Smooth muscle cell (in vitro differentiated cells): ENCODE data around the gene CPEB3. TPM values are rescaled to one million over a fixed set of nuclear protein-coding genes. Genes with fewer than 3 reads are reported as not detected.

Experiments used
- DNase-seq: peaks from one replicate; lab custom pipeline; 2025; ENCODE audit not compliant: unreplicated experiment; lab: John Stamatoyannopoulos, UW
- H2AFZ ChIP-seq: fragments of 200-600 bp; sonication (generic); 2 replicates; pipeline ENCODE4 v1.6.0; 2016; ENCODE audit warnings: antibody characterized with exemption, low read depth, mild to moderate bottlenecking
- H3F3A ChIP-seq: fragments of 200-600 bp; sonication (generic); 2 replicates; pipeline ENCODE4 v1.6.0; 2017; ENCODE audit warnings: antibody characterized with exemption, low read depth
- H3K27ac ChIP-seq: fragments of 200-600 bp; sonication (generic); 2 replicates; pipeline ENCODE4 v1.5.1; 2016; ENCODE audit warnings: low read depth, mild to moderate bottlenecking
- H3K27me3 ChIP-seq: fragments of 200-600 bp; sonication (generic); 2 replicates; pipeline ENCODE4 v1.6.1; 2016; ENCODE audit warnings: low read depth, mild to moderate bottlenecking
- H3K36me3 ChIP-seq: fragments of 200-600 bp; sonication (generic); 2 replicates; pipeline ENCODE4 v1.5.1; 2016; ENCODE audit warnings: low read depth
- H3K4me1 ChIP-seq: fragments of 200-600 bp; sonication (generic); 2 replicates; pipeline ENCODE4 v1.5.1; 2016; ENCODE audit warnings: low read depth
- H3K4me2 ChIP-seq: fragments of 200-600 bp; sonication (generic); 2 replicates; pipeline ENCODE4 v1.6.0; 2016; ENCODE audit warnings: mild to moderate bottlenecking
- H3K4me3 ChIP-seq: fragments of 200-600 bp; sonication (generic); 2 replicates; pipeline ENCODE4 v1.5.1; 2016; ENCODE audit warnings: mild to moderate bottlenecking
- H3K79me2 ChIP-seq: fragments of 200-600 bp; sonication (generic); 2 replicates; pipeline ENCODE4 v1.6.0; 2016; ENCODE audit warnings: low read depth, mild to moderate bottlenecking
- H3K9ac ChIP-seq: fragments of 200-600 bp; sonication (generic); 2 replicates; pipeline ENCODE4 v1.6.0; 2016; ENCODE audit warnings: low read depth
- H3K9me3 ChIP-seq: fragments of 200-600 bp; sonication (generic); replicated peaks from 2 replicates; pipeline ENCODE4 v1.5.1; 2016; ENCODE audit warnings: low read depth
- H4K20me1 ChIP-seq: fragments of 200-600 bp; sonication (generic); 2 replicates; pipeline ENCODE4 v1.6.0; 2016; ENCODE audit warnings: low read depth
- WGBS: methylation state at CpG from one replicate; pipeline ENCODE4 v1.1.7; 2016; ENCODE audit warnings: low lambda C conversion rate; 5-methylcytosine and 5-hydroxymethylcytosine counted together
- polyA plus RNA-seq: library from polyadenylated mRNA; unstranded; fragments of >200 nt; fragmentation: Nextera tagmentation; extraction: Ambion mirVana; gene quantifications from 2 replicates; pipeline ENCODE4 v1.2.1, GENCODE V29; 2016
- total RNA-seq: library from RNA; depleted of rRNA; stranded (reverse); fragments of >200 nt; gene quantifications from 2 replicates; pipeline ENCODE4 v1.2.3, GENCODE V29; 2014
- TF ChIP-seq, protein P1 (sequence below): fragments of 200-600 bp; sonication (generic); IDR thresholded peaks from 2 replicates; pipeline ENCODE4 v1.5.1; 2017; ENCODE audit warnings: borderline replicate concordance, mild to moderate bottlenecking, antibody characterized with exemption; ENCODE audit not compliant: insufficient read depth, poor library complexity, severe bottlenecking

The CPEB3 gene
- total and polyA plus RNA-seq, 2 experiments from 2014 or later: 0.67 to 1.1 TPM

DNA sequence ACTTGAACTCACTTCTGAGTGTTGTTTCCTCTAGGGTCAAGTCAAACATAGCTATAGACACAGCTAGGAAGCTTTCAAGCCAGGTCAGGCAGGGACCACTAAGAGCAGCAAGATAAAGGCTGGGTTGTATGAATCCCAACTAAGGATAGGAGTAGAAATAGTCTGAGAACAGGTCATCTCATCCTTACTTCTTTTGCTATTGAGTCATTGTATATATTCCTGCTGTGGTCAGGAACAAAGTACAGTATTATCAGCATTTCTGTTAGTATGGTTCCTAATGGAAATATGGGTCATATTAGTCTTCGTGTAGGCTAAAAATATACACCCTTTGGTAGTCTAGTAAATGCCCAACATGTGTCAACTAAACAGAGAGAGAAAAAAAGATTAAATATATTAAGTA is 222.0 kb downstream of the CPEB3 start:
- Histone ChIP-seq H3K27me3 (no peaks in the 10 kb centered on the region), H3K9me3 (no peaks in the 10 kb centered on the region), H3K27ac (no peak overlapping the region), H3K4me3 (no peak overlapping the region), H3K9ac (no peak overlapping the region), H3K4me1 (no peaks in the 10 kb centered on the region), H3K36me3 (no peaks in the 10 kb centered on the region), H3K79me2 (no peaks in the 10 kb centered on the region), H2AFZ (no peak overlapping the region), H4K20me1 (no peaks in the 10 kb centered on the region), H3K4me2 (no peak overlapping the region), H3F3A (no peaks in the 10 kb centered on the region)
- WGBS: 42% methylated on average over 1 of the region's 1 CpG
- no peak for DNase-seq
- TF ChIP-seq, protein P1, sequence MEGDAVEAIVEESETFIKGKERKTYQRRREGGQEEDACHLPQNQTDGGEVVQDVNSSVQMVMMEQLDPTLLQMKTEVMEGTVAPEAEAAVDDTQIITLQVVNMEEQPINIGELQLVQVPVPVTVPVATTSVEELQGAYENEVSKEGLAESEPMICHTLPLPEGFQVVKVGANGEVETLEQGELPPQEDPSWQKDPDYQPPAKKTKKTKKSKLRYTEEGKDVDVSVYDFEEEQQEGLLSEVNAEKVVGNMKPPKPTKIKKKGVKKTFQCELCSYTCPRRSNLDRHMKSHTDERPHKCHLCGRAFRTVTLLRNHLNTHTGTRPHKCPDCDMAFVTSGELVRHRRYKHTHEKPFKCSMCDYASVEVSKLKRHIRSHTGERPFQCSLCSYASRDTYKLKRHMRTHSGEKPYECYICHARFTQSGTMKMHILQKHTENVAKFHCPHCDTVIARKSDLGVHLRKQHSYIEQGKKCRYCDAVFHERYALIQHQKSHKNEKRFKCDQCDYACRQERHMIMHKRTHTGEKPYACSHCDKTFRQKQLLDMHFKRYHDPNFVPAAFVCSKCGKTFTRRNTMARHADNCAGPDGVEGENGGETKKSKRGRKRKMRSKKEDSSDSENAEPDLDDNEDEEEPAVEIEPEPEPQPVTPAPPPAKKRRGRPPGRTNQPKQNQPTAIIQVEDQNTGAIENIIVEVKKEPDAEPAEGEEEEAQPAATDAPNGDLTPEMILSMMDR: no peak

DNA sequence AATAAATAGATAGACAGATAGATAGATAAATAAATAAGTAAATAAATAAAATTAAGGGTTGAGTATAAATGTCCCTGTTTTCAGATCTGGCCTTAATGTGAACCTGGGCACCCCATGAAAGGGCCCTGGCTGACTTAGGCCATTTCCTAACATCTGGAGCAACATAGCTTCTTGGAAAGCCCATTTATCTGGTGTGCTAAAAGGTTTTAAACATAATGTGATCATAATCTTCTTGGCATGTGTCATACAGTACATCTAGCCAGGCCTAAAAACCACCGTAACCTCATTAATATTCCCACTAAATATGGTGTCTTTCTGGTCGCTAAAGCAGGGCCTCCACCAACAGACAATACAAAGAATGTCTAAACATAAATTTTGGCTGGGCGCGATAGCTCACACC is 224.5 kb downstream of the CPEB3 start:
- Histone ChIP-seq H3K79me2 (no peaks in the 10 kb centered on the region), H3K27me3 (no peaks in the 10 kb centered on the region), H2AFZ (no peak overlapping the region), H3K9me3 (no peaks in the 10 kb centered on the region), H3K4me2 (no peak overlapping the region), H3K4me1 (no peaks in the 10 kb centered on the region), H3K36me3 (no peaks in the 10 kb centered on the region), H3K4me3 (no peak overlapping the region), H3K9ac (no peak overlapping the region), H4K20me1 (no peaks in the 10 kb centered on the region), H3F3A (no peaks in the 10 kb centered on the region), H3K27ac (no peak overlapping the region)
- 93% methylated on average over 4 of the region's 4 CpGs for whole genome bisulfite sequencing
- no peak for DNase-seq
- TF ChIP-seq, protein P1: no peak

- H2AFZ ChIP-seq: no peak overlapping the region
- no peaks in the 10 kb centered on the region for H3K4me1 ChIP-seq
- H3K27me3 ChIP-seq: no peaks in the 10 kb centered on the region
- H3K9me3 ChIP-seq: no peaks in the 10 kb centered on the region
- WGBS: 86% methylated on average over 2 of the region's 2 CpGs
- no peak overlapping the region for H3K4me2 ChIP-seq
- no peaks in the 10 kb centered on the region for H3K79me2 ChIP-seq
- no peaks in the 10 kb centered on the region for H4K20me1 ChIP-seq
- DNase-seq: no peak
- H3K27ac ChIP-seq: no peak overlapping the region
- no peak overlapping the region for H3K4me3 ChIP-seq
- TF ChIP-seq, protein P1: no peak
- no peak overlapping the region for H3K9ac ChIP-seq
- H3F3A ChIP-seq: no peaks in the 10 kb centered on the region
- H3K36me3 ChIP-seq: no peaks in the 10 kb centered on the region
These were observed 226.4 kb downstream of the CPEB3 start for GRCh38 chr10:92064506-92064905.

DNA sequence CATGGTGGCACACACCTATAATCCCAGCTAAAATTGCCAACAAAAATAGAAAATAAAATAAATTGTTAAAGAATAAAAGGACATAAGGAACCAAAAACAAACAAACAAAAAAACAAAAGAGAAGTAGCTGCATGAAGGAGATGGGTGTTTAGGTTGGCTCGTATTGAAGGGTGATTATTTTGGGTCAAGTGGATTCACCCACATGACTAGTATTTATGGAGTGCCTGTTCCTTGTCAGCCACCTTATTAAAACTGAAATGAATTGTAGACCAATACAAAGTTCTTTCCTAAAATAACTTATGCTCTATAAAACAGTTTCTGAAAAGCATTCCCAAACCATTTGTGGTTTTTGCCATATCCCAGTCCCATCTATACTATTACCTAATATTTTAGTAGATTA is 228.6 kb downstream of the CPEB3 start:
- H3K4me3 ChIP-seq: no peak overlapping the region
- TF ChIP-seq, protein P1: no peak
- H4K20me1 ChIP-seq: no peaks in the 10 kb centered on the region
- WGBS: 77% methylated on average over 1 of the region's 1 CpG
- H3K4me1 ChIP-seq: no peaks in the 10 kb centered on the region
- H2AFZ ChIP-seq: no peak overlapping the region
- H3K9me3 ChIP-seq: no peaks in the 10 kb centered on the region
- no peaks in the 10 kb centered on the region for H3K79me2 ChIP-seq
- H3K9ac ChIP-seq: no peak overlapping the region
- H3F3A ChIP-seq: no peaks in the 10 kb centered on the region
- no peaks in the 10 kb centered on the region for H3K27me3 ChIP-seq
- DNase-seq: no peak
- H3K4me2 ChIP-seq: no peak overlapping the region
- H3K36me3 ChIP-seq: no peaks in the 10 kb centered on the region
- no peak overlapping the region for H3K27ac ChIP-seq
